HEK293T (cell line): ENCODE results near the gene SSTR5.

Experiments
- ARNT ChIP-seq: fragments of 450-650 bp; IDR thresholded peaks from 2 replicates; pipeline ENCODE4 v1.6.1; 2017; ENCODE audit warnings: mild to moderate bottlenecking
- BHLHE40 ChIP-seq: fragments of 450-650 bp; IDR thresholded peaks from 2 replicates; pipeline ENCODE4 v1.6.1; 2016; ENCODE audit warnings: mild to moderate bottlenecking, moderate library complexity, borderline replicate concordance
- CTBP1 ChIP-seq: fragments of 450-650 bp; IDR thresholded peaks from 2 replicates; pipeline ENCODE4 v1.6.1; 2016; ENCODE audit warnings: borderline replicate concordance
- FOXA1 ChIP-seq: fragments of 450-650 bp; IDR thresholded peaks from 2 replicates; pipeline ENCODE4 v1.6.1; 2016; ENCODE audit warnings: mild to moderate bottlenecking
- HDGF ChIP-seq: fragments of 450-650 bp; IDR thresholded peaks from 2 replicates; pipeline ENCODE4 v1.6.1; 2017; ENCODE audit warnings: antibody characterized with exemption, borderline replicate concordance
- NFRKB ChIP-seq: fragments of 450-650 bp; IDR thresholded peaks from 2 replicates; pipeline ENCODE4 v1.6.1; 2016; ENCODE audit warnings: mild to moderate bottlenecking, moderate library complexity
- SP1 ChIP-seq: fragments of 450-650 bp; IDR thresholded peaks from 2 replicates; pipeline ENCODE4 v1.6.1; 2017
- SUZ12 ChIP-seq: fragments of 450-650 bp; IDR thresholded peaks from 2 replicates; pipeline ENCODE4 v1.6.1; 2016; ENCODE audit warnings: mild to moderate bottlenecking
- TARDBP ChIP-seq: fragments of 450-650 bp; IDR thresholded peaks from 2 replicates; pipeline ENCODE4 v1.6.1; 2016
- ZNF384 ChIP-seq: fragments of 450-650 bp; IDR thresholded peaks from 2 replicates; pipeline ENCODE4 v1.6.1; 2016
- TF ChIP-seq, protein P1 (sequence below): fragments of 450-650 bp; IDR thresholded peaks from 2 replicates; pipeline ENCODE4 v1.6.1; 2016

DNA sequence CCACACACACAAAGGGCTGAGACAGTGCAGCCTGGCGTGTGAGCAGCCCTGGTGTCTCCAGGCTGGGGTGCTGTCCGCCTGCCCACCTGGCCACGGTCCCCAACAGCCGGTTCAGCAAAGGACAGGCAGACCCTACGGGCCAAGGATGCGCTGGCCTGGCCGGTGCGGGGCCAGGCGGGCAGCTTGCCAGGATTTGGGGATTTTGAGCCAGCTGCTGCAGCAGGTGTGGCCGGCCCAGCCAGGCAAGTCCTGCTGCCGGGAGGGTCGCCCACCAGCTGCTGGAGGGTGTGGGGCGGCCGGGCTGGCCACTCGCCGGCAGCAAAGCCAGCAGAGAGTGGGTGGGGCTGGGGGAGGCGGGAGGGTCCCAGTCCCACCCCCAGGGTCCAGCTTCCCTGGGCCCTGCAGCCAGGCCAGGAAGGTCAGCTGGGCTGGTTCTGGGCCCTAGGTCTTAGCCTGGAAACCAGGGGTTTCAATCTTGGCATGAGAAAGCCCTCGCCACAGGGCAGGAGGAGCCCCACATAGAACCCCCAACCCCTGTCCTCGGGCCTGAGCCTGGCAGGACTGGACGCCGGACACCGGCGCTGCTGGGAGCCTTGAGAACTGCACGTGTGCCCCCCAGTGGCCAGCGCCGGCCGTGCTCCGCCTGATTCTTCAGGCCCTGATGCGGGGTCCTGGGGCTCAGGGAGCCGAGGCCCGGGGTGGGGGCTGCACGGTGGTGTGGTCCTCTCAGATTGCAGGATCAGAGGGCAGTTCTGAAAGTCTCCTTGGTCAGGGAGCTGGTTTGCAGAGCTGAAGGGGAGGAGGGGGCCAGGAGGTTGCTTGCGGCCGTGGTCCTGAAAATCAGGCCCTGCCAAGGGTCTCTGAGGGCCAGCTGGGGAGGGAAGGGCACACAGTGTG lies 17.6 kb upstream of the SSTR5 start:
- no peak for TF ChIP-seq NFRKB
- no peak for TF ChIP-seq FOXA1
- no peak for TF ChIP-seq TARDBP
- no peak for TF ChIP-seq HDGF
- no peak for TF ChIP-seq SP1
- TF ChIP-seq BHLHE40 = no peak
- TF ChIP-seq, protein P1, sequence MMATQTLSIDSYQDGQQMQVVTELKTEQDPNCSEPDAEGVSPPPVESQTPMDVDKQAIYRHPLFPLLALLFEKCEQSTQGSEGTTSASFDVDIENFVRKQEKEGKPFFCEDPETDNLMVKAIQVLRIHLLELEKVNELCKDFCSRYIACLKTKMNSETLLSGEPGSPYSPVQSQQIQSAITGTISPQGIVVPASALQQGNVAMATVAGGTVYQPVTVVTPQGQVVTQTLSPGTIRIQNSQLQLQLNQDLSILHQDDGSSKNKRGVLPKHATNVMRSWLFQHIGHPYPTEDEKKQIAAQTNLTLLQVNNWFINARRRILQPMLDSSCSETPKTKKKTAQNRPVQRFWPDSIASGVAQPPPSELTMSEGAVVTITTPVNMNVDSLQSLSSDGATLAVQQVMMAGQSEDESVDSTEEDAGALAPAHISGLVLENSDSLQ = no peak
- no peak for TF ChIP-seq CTBP1
- no peak for TF ChIP-seq SUZ12
- TF ChIP-seq ARNT = no peak
- no peak for TF ChIP-seq ZNF384
